ENCODE results near the gene ENOX1.

Gene ENOX1

DNA sequence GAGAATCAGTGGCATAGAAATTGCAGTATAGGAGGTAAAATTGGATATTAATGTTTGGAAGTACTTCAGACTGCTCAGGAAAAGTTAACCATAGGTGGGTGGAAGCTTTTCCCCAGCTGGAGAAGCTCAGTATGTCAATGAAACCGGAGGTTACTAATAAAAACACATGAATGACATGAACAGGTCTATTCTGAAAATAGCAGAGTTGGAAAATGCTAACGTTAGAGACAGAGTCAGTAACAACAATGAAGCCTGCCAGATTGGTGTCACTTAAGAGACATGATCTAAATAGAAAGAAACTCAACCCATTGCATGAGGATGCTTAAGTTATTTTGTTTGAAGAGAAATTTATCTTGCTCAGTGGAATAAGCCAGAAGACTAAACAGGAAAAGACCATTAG is 398.9 kb downstream of the ENOX1 start:
- ChIA-PET CTCF (no interaction called here), POLR2A (no interaction called here)
- TF ChIP-seq, protein P1, sequence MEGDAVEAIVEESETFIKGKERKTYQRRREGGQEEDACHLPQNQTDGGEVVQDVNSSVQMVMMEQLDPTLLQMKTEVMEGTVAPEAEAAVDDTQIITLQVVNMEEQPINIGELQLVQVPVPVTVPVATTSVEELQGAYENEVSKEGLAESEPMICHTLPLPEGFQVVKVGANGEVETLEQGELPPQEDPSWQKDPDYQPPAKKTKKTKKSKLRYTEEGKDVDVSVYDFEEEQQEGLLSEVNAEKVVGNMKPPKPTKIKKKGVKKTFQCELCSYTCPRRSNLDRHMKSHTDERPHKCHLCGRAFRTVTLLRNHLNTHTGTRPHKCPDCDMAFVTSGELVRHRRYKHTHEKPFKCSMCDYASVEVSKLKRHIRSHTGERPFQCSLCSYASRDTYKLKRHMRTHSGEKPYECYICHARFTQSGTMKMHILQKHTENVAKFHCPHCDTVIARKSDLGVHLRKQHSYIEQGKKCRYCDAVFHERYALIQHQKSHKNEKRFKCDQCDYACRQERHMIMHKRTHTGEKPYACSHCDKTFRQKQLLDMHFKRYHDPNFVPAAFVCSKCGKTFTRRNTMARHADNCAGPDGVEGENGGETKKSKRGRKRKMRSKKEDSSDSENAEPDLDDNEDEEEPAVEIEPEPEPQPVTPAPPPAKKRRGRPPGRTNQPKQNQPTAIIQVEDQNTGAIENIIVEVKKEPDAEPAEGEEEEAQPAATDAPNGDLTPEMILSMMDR (tag by site-specific recombination; IDR thresholded peaks at IDR 0.05), result no peak
- TF ChIP-seq ZNF677 (tag by site-specific recombination; IDR thresholded peaks at IDR 0.05) (no peak), ZSCAN16 (tag by site-specific recombination; IDR thresholded peaks at IDR 0.05) (no peak), ZNF76 (tag by site-specific recombination; IDR thresholded peaks at IDR 0.05; ENCODE audit: borderline replicate concordance, low read depth) (no peak), ZNF174 (tag by site-specific recombination; IDR thresholded peaks at IDR 0.05) (no peak), BCL11A (tag by site-specific recombination; IDR thresholded peaks at IDR 0.05; ENCODE audit: low read depth) (no peak), HOXA7 (CRISPR knock-in tag; IDR thresholded peaks at IDR 0.05; ENCODE audit: borderline replicate concordance) (no peak), ZNF214 (tag by site-specific recombination; IDR thresholded peaks at IDR 0.05; ENCODE audit: borderline replicate concordance) (no peak), ZFP69B (tag by site-specific recombination; IDR thresholded peaks at IDR 0.05) (no peak), ZNF132 (tag by site-specific recombination; IDR thresholded peaks at IDR 0.05; ENCODE audit: borderline replicate concordance) (no peak), ZNF585B (tag by site-specific recombination; IDR thresholded peaks at IDR 0.05) (no peak), KLF1 (tag by site-specific recombination; IDR thresholded peaks at IDR 0.05) (no peak), GLIS1 (tag by site-specific recombination; IDR thresholded peaks at IDR 0.05) (no peak), KLF9 (tag by site-specific recombination; IDR thresholded peaks at IDR 0.05; ENCODE audit: low read depth) (no peak), YY1 (tag by site-specific recombination; IDR thresholded peaks at IDR 0.05) (no peak), ZNF785 (tag by site-specific recombination; IDR thresholded peaks at IDR 0.05) (no peak)
- TF ChIP-seq, protein P2, sequence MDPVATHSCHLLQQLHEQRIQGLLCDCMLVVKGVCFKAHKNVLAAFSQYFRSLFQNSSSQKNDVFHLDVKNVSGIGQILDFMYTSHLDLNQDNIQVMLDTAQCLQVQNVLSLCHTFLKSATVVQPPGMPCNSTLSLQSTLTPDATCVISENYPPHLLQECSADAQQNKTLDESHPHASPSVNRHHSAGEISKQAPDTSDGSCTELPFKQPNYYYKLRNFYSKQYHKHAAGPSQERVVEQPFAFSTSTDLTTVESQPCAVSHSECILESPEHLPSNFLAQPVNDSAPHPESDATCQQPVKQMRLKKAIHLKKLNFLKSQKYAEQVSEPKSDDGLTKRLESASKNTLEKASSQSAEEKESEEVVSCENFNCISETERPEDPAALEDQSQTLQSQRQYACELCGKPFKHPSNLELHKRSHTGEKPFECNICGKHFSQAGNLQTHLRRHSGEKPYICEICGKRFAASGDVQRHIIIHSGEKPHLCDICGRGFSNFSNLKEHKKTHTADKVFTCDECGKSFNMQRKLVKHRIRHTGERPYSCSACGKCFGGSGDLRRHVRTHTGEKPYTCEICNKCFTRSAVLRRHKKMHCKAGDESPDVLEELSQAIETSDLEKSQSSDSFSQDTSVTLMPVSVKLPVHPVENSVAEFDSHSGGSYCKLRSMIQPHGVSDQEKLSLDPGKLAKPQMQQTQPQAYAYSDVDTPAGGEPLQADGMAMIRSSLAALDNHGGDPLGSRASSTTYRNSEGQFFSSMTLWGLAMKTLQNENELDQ (tag by site-specific recombination; IDR thresholded peaks at IDR 0.05; ENCODE audit: low read depth), result no peak
- TF ChIP-seq, protein P3, sequence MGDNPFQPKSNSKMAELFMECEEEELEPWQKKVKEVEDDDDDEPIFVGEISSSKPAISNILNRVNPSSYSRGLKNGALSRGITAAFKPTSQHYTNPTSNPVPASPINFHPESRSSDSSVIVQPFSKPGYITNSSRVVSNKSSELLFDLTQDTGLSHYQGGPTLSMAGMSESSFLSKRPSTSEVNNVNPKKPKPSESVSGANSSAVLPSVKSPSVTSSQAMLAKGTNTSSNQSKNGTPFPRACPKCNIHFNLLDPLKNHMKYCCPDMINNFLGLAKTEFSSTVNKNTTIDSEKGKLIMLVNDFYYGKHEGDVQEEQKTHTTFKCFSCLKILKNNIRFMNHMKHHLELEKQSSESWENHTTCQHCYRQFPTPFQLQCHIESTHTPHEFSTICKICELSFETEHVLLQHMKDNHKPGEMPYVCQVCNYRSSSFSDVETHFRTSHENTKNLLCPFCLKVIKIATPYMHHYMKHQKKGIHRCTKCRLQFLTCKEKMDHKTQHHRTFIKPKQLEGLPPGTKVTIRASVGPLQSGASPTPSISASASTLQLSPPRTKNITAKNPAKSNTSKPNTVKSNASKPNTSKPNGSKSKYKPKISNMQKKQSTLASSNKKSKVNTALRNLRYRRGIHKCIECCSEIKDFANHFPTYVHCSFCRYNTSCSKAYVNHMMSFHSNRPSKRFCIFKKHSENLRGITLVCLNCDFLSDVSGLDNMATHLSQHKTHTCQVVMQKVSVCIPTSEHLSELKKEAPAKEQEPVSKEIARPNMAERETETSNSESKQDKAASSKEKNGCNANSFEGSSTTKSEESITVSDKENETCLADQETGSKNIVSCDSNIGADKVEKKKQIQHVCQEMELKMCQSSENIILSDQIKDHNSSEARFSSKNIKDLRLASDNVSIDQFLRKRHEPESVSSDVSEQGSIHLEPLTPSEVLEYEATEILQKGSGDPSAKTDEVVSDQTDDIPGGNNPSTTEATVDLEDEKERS (tag by site-specific recombination; IDR thresholded peaks at IDR 0.05), result no peak
- TF ChIP-seq, protein P4, sequence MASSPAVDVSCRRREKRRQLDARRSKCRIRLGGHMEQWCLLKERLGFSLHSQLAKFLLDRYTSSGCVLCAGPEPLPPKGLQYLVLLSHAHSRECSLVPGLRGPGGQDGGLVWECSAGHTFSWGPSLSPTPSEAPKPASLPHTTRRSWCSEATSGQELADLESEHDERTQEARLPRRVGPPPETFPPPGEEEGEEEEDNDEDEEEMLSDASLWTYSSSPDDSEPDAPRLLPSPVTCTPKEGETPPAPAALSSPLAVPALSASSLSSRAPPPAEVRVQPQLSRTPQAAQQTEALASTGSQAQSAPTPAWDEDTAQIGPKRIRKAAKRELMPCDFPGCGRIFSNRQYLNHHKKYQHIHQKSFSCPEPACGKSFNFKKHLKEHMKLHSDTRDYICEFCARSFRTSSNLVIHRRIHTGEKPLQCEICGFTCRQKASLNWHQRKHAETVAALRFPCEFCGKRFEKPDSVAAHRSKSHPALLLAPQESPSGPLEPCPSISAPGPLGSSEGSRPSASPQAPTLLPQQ (tag by site-specific recombination; IDR thresholded peaks at IDR 0.05), result no peak
- Histone ChIP-seq H3K36me3 (ENCODE audit: control insufficient read depth in 2 of 2, insufficient read depth in 1 of 2, low read length in 2 of 2) (no peaks in the 10 kb centered on the region), H3K9me3 (ENCODE audit: control insufficient read depth, insufficient read depth, low read depth, low read length) (no peaks in the 10 kb centered on the region), H3K4me3 (ENCODE audit: low read depth, low read length) (no peak overlapping the region), H3K27ac (ENCODE audit: extremely low read depth, low read depth, low read length) (no peak overlapping the region), H3K4me1 (ENCODE audit: control insufficient read depth, insufficient read depth, low read length) (no peaks in the 10 kb centered on the region)

Measured in HEK293 (cell line).